GM19035 (cell line): ENCODE data around the gene ICA1.

Experiments
- ATAC-seq: cut with Tn5 transposase; IDR thresholded peaks from one replicate; pipeline ENCODE4 v1.9.1; 2021; ENCODE audit not compliant: unreplicated experiment

Gene ICA1

GRCh38 chr7:8135417-8135816 lies 126.5 kb downstream of the ICA1 start:
- ATAC-seq = no peak

GRCh38 chr7:8134089-8134733 lies 127.8 kb downstream of the ICA1 start:
- ATAC-seq = peak; percentile 75

GRCh38 chr7:8133188-8133848 lies 128.6 kb downstream of the ICA1 start:
- ATAC-seq = no peak

- ATAC-seq = peak; percentile 49
These were observed 130.0 kb downstream of the ICA1 start for GRCh38 chr7:8131694-8132605.

- no peak for ATAC-seq
These were observed 131.3 kb downstream of the ICA1 start for GRCh38 chr7:8130663-8131062.

- no peak for ATAC-seq
These were observed 132.7 kb downstream of the ICA1 start for GRCh38 chr7:8129318-8129659.

- ATAC-seq = no peak
These were observed 133.3 kb downstream of the ICA1 start for GRCh38 chr7:8128449-8129317.

GRCh38 chr7:8126601-8127167 lies 135.3 kb downstream of the ICA1 start:
- ATAC-seq = no peak

- ATAC-seq = peak; percentile 65
These were observed 136.1 kb downstream of the ICA1 start for GRCh38 chr7:8125680-8126444.

- no peak for ATAC-seq
These were observed 140.7 kb downstream of the ICA1 start for GRCh38 chr7:8121243-8121642.

- ATAC-seq = no peak
These were observed 141.4 kb downstream of the ICA1 start for GRCh38 chr7:8120390-8121058.

GRCh38 chr7:8119262-8119661 lies 142.7 kb downstream of the ICA1 start:
- no peak for ATAC-seq

GRCh38 chr7:8117195-8117594 lies 144.8 kb downstream of the ICA1 start:
- no peak for ATAC-seq

GRCh38 chr7:8115547-8116402 lies 146.2 kb downstream of the ICA1 start:
- ATAC-seq = peak; percentile 87

GRCh38 chr7:8114175-8114574 lies 147.8 kb downstream of the ICA1 start:
- peak; percentile 46 for ATAC-seq

GRCh38 chr7:8113184-8113583 lies 148.8 kb downstream of the ICA1 start:
- no peak for ATAC-seq

GRCh38 chr7:8112685-8113084 lies 149.3 kb downstream of the ICA1 start:
- no peak for ATAC-seq

GRCh38 chr7:8111282-8111960 lies 150.5 kb downstream of the ICA1 start:
- ATAC-seq = no peak
